GM12878 (cell line): ENCODE data around the gene ZBTB38. TPM values are rescaled to one million over a fixed set of nuclear protein-coding genes. Genes with fewer than 3 reads are reported as not detected.

ENCODE experiments used
- BHLHE40 ChIP-seq, 2 experiments: fragments of 450-650 bp in 1 of 2; IDR thresholded peaks; 2 replicates each; pipeline ENCODE4 v1.6.1; 2011 to 2017; ENCODE audit warnings: low read depth in 2 of 2, borderline replicate concordance in 1 of 2, improper control_type of control experiment in 1 of 2, low read length in 1 of 2, mild to moderate bottlenecking in 1 of 2
- CEBPB ChIP-seq, 2 experiments: fragments of 150-350 bp in 1 of 2; IDR thresholded peaks; 2 replicates each; pipeline ENCODE4 v1.6.1; 2012 to 2014; ENCODE audit warnings: low read depth in 2 of 2, low read length in 2 of 2, borderline replicate concordance in 1 of 2, inconsistent platforms in 1 of 2
- CUX1 ChIP-seq: IDR thresholded peaks from 2 replicates; pipeline ENCODE4 v1.6.1; 2012; ENCODE audit warnings: improper control_type of control experiment, low read depth, low read length; ENCODE audit not compliant: insufficient replicate concordance
- EP300 ChIP-seq, 2 experiments: fragments of 150-350 bp in 1 of 2; IDR thresholded peaks; 2 replicates each; pipeline ENCODE4 v1.6.1; 2011 to 2012; ENCODE audit warnings: low read depth in 2 of 2, low read length in 2 of 2, borderline replicate concordance in 1 of 2, improper control_type of control experiment in 1 of 2, inconsistent platforms in 1 of 2; ENCODE audit not compliant: control insufficient read depth in 1 of 2
- ESRRA ChIP-seq: IDR thresholded peaks from 2 replicates; pipeline ENCODE4 v1.6.1; 2012; ENCODE audit warnings: mild to moderate bottlenecking, low read length, improper control_type of control experiment
- ETV6 ChIP-seq, 2 experiments: fragments of 450-650 bp in 1 of 2; IDR thresholded peaks in 1 of 2; conservative IDR thresholded peaks in 1 of 2; 2 replicates each; pipeline ENCODE4 v1.6.1; 2014; ENCODE audit warnings: antibody characterized with exemption in 1 of 2, borderline replicate concordance in 1 of 2, low read depth in 1 of 2, mild to moderate bottlenecking in 1 of 2, moderate library complexity in 1 of 2
- FOXM1 ChIP-seq: IDR thresholded peaks from 2 replicates; pipeline ENCODE4 v1.6.1; 2012; ENCODE audit warnings: low read depth, mild to moderate bottlenecking, inconsistent platforms, low read length, moderate library complexity
- GATAD2B ChIP-seq: fragments of 450-650 bp; conservative IDR thresholded peaks from 2 replicates; pipeline ENCODE4 v1.6.1; 2017; ENCODE audit warnings: low read depth, mild to moderate bottlenecking, moderate library complexity
- HDAC6 ChIP-seq: fragments of 200-600 bp; sonication (generic); IDR thresholded peaks from one replicate; pipeline ENCODE4 v1.8.0; 2017; ENCODE audit warnings: antibody characterized with exemption; ENCODE audit not compliant: unreplicated experiment
- HSF1 ChIP-seq: fragments of 150-350 bp; IDR thresholded peaks from 2 replicates; pipeline ENCODE4 v1.6.1; 2014; ENCODE audit warnings: mild to moderate bottlenecking, low read depth, low read length
- IKZF1 ChIP-seq: fragments of 450-650 bp; conservative IDR thresholded peaks from 2 replicates; pipeline ENCODE4 v1.6.1; 2017; ENCODE audit warnings: antibody characterized with exemption, mild to moderate bottlenecking
- JUNB ChIP-seq: IDR thresholded peaks from 2 replicates; pipeline ENCODE4 v1.6.1; 2016; ENCODE audit warnings: antibody characterized with exemption, mild to moderate bottlenecking
- JUND ChIP-seq: IDR thresholded peaks from 2 replicates; pipeline ENCODE4 v1.6.1; 2012; ENCODE audit warnings: low read depth, mild to moderate bottlenecking, low read length, improper control_type of control experiment, moderate library complexity
- NBN ChIP-seq: fragments of 450-650 bp; IDR thresholded peaks from 2 replicates; pipeline ENCODE4 v1.6.1; 2016
- NFYA ChIP-seq: IDR thresholded peaks from 2 replicates; pipeline ENCODE4 v1.6.1; 2011; ENCODE audit warnings: low read depth, mild to moderate bottlenecking, low read length, improper control_type of control experiment, borderline replicate concordance
- RBBP5 ChIP-seq: fragments of 200-600 bp; sonication (generic); conservative IDR thresholded peaks from 2 replicates; pipeline ENCODE4 v1.6.1; 2016
- RUNX3 ChIP-seq: IDR thresholded peaks from 2 replicates; pipeline ENCODE4 v1.6.1; 2012; ENCODE audit warnings: low read length, inconsistent platforms
- SIX5 ChIP-seq: IDR thresholded peaks from 2 replicates; pipeline ENCODE4 v1.6.1; 2011; ENCODE audit warnings: mild to moderate bottlenecking, low read depth, low read length, moderate library complexity; ENCODE audit not compliant: severe bottlenecking
- SREBF1 ChIP-seq: IDR thresholded peaks from 2 replicates; pipeline ENCODE4 v1.6.1; 2012; ENCODE audit warnings: mild to moderate bottlenecking, low read length
- TBL1XR1 ChIP-seq: IDR thresholded peaks from 2 replicates; pipeline ENCODE4 v1.6.1; 2012; ENCODE audit warnings: low read depth, low read length, improper control_type of control experiment
- polyA plus RNA-seq, 11 experiments: library from polyadenylated mRNA; depleted of rRNA in 4 of 11; unstranded in 6 of 11; stranded (reverse) in 5 of 11; fragments of >200 nt; fragmentation: Nextera tagmentation in 4 of 11; fragmentation: Illumina TruSeq in 1 of 11; extraction: Ambion mirVana in 4 of 11; extraction: Trizol in 1 of 11; gene quantifications; 1 replicate in 1 of 11; 2 replicates in 10 of 11; pipeline versions ENCODE4 v1.2.1 to v1.2.3, GENCODE V29; 2011 to 2016; ENCODE audit warnings: inconsistent platforms in 2 of 11, missing spikeins in 2 of 11, low read depth in 1 of 11
- total RNA-seq, 4 experiments: library from RNA; depleted of rRNA in 3 of 4; stranded (reverse); fragments of >200 nt in 3 of 4; fragmentation: Illumina TruSeq in 1 of 4; extraction: Trizol in 1 of 4; gene quantifications; 2 replicates each; pipeline versions ENCODE4 v1.2.1 to v1.2.3, GENCODE V29; 2013 to 2021
- TF ChIP-seq, protein P1 (sequence below): fragments of 450-650 bp; formaldehyde crosslinking; IDR thresholded peaks from 2 replicates; pipeline ENCODE4 v1.5.0; 2022; ENCODE audit warnings: mild to moderate bottlenecking, missing genetic modification characterization

The ZBTB38 gene
- total and polyA plus RNA-seq, 10 of the 15 experiments (the other 5 are each of a cell fraction or from before 2014, with no cell fraction given): 34.2 to 115 (median 88.6) TPM

GRCh38 chr3:141373232-141373631 is 4.9 kb downstream of the ZBTB38 start (continued):
- TF ChIP-seq CUX1: no peak
- TF ChIP-seq RUNX3: no peak
- no peak for TF ChIP-seq JUND
- no peak for TF ChIP-seq NBN
- no peak for TF ChIP-seq NFYA
- TF ChIP-seq SIX5: no peak
- no peak for TF ChIP-seq RBBP5
- TF ChIP-seq CEBPB (IDR thresholded peaks at IDR 0.05; ENCODE audit: borderline replicate concordance in 1 of 2, low read depth in 2 of 2, low read length in 2 of 2): 0 out of 4 replicates have a peak, but pooled peaks of 1 of the 2 experiments have one; percentile 45
- no peak for TF ChIP-seq EP300 (IDR thresholded peaks at IDR 0.05; ENCODE audit: borderline replicate concordance in 1 of 2, control insufficient read depth in 1 of 2, low read depth in 2 of 2, low read length in 2 of 2)
- 0 out of 4 replicates have a peak, but pooled peaks of 1 of the 2 experiments have one; percentile 7 for TF ChIP-seq ETV6 (conservative IDR thresholded peaks at IDR 0.05 in 1 of 2, IDR thresholded peaks at IDR 0.05 in 1 of 2; ENCODE audit: borderline replicate concordance in 1 of 2, low read depth in 1 of 2)
- no peak for TF ChIP-seq IKZF1
- no peak for TF ChIP-seq ESRRA
- TF ChIP-seq SREBF1: no peak
- no peak; the same call in 1 of the 2 replicates for TF ChIP-seq JUNB
- no peak for TF ChIP-seq GATAD2B
- TF ChIP-seq, protein P1, sequence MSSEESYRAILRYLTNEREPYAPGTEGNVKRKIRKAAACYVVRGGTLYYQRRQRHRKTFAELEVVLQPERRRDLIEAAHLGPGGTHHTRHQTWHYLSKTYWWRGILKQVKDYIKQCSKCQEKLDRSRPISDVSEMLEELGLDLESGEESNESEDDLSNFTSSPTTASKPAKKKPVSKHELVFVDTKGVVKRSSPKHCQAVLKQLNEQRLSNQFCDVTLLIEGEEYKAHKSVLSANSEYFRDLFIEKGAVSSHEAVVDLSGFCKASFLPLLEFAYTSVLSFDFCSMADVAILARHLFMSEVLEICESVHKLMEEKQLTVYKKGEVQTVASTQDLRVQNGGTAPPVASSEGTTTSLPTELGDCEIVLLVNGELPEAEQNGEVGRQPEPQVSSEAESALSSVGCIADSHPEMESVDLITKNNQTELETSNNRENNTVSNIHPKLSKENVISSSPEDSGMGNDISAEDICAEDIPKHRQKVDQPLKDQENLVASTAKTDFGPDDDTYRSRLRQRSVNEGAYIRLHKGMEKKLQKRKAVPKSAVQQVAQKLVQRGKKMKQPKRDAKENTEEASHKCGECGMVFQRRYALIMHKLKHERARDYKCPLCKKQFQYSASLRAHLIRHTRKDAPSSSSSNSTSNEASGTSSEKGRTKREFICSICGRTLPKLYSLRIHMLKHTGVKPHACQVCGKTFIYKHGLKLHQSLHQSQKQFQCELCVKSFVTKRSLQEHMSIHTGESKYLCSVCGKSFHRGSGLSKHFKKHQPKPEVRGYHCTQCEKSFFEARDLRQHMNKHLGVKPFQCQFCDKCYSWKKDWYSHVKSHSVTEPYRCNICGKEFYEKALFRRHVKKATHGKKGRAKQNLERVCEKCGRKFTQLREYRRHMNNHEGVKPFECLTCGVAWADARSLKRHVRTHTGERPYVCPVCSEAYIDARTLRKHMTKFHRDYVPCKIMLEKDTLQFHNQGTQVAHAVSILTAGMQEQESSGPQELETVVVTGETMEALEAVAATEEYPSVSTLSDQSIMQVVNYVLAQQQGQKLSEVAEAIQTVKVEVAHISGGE (CRISPR knock-in tag): no peak
- no peak for TF ChIP-seq BHLHE40 (IDR thresholded peaks at IDR 0.05; ENCODE audit: borderline replicate concordance in 1 of 2, low read depth in 2 of 2, low read length in 1 of 2)
- TF ChIP-seq HSF1: no peak
- TF ChIP-seq TBL1XR1: no peak
- no peak for TF ChIP-seq HDAC6
- TF ChIP-seq FOXM1: 0 out of 2 replicates have a peak, but pooled peaks have one; percentile 24
